Loucy (cell line): ENCODE measurements around the gene RBFOX2.

Experiments
- H2AFZ ChIP-seq: fragments of 200-600 bp; sonication (generic); 2 replicates; pipeline ENCODE4 v1.6.0; 2016; ENCODE audit warnings: antibody characterized with exemption, mild to moderate bottlenecking, low read length, moderate library complexity
- H3F3A ChIP-seq: fragments of 200-600 bp; 2 replicates; pipeline ENCODE4 v1.6.0; 2016; ENCODE audit warnings: antibody characterized with exemption, low read depth, mild to moderate bottlenecking
- H3K27me3 ChIP-seq: fragments of 200-600 bp; sonication (generic); 2 replicates; pipeline ENCODE4 v1.6.1; 2014; ENCODE audit warnings: low read length, mild to moderate bottlenecking; ENCODE audit not compliant: insufficient read depth, poor library complexity, severe bottlenecking
- H3K36me3 ChIP-seq: fragments of 200-600 bp; sonication (generic); 2 replicates; pipeline ENCODE4 v1.6.1; 2016; ENCODE audit warnings: low read length; ENCODE audit not compliant: insufficient read depth
- H3K4me1 ChIP-seq: fragments of 200-600 bp; sonication (generic); 2 replicates; pipeline ENCODE4 v1.5.1; 2014; ENCODE audit warnings: low read length, mild to moderate bottlenecking; ENCODE audit not compliant: insufficient read depth, poor library complexity, severe bottlenecking
- H3K4me2 ChIP-seq: fragments of 200-600 bp; sonication (generic); 2 replicates; pipeline ENCODE4 v1.6.0; 2014; ENCODE audit warnings: antibody characterized with exemption, low read length, low read depth, mild to moderate bottlenecking; ENCODE audit not compliant: poor library complexity, severe bottlenecking
- H3K4me3 ChIP-seq: fragments of 200-600 bp; sonication (generic); 2 replicates; pipeline ENCODE4 v1.5.1; 2014; ENCODE audit warnings: low read length, mild to moderate bottlenecking, mixed read lengths; ENCODE audit not compliant: poor library complexity, severe bottlenecking
- H3K79me2 ChIP-seq: fragments of 200-600 bp; sonication (generic); 2 replicates; pipeline ENCODE4 v1.6.1; 2014; ENCODE audit warnings: low read length; ENCODE audit not compliant: insufficient read depth
- H3K9ac ChIP-seq: fragments of 200-600 bp; sonication (generic); 2 replicates; pipeline ENCODE4 v1.6.0; 2014; ENCODE audit warnings: mild to moderate bottlenecking, low read depth, low read length, moderate library complexity; ENCODE audit not compliant: poor library complexity, severe bottlenecking
- H3K9me2 ChIP-seq: fragments of 200-600 bp; sonication (generic); replicated peaks from 2 replicates; pipeline ENCODE4 v1.6.1; 2016; ENCODE audit warnings: low read depth, low read length, mixed read lengths
- H3K9me3 ChIP-seq: fragments of 200-600 bp; sonication (generic); 2 replicates; pipeline ENCODE4 v1.6.1; 2014; ENCODE audit warnings: mild to moderate bottlenecking, antibody characterized with exemption, low read length, low read depth; ENCODE audit not compliant: insufficient read depth
- H4K20me1 ChIP-seq: fragments of 200-600 bp; sonication (generic); 2 replicates; pipeline ENCODE4 v1.6.0; 2014; ENCODE audit warnings: antibody characterized with exemption, low read length, mild to moderate bottlenecking; ENCODE audit not compliant: insufficient read depth, poor library complexity, severe bottlenecking
- CTCF ChIP-seq: fragments of 200-600 bp; sonication (generic); conservative IDR thresholded peaks from 2 replicates; pipeline ENCODE4 v1.5.1; 2014; ENCODE audit warnings: mild to moderate bottlenecking, antibody characterized with exemption, low read length
- EZH2phosphoT487 ChIP-seq: fragments of 200-600 bp; IDR thresholded peaks from 2 replicates; pipeline ENCODE4 v1.6.1; 2018; ENCODE audit warnings: antibody characterized with exemption, mild to moderate bottlenecking, moderate library complexity, borderline replicate concordance

Gene RBFOX2

GRCh38 chr22:35957589-35957988 lies 71.0 kb downstream of the RBFOX2 start:
- no peaks in the 10 kb centered on the region for H3K79me2 ChIP-seq
- no peaks in the 10 kb centered on the region for H3K36me3 ChIP-seq
- H3K4me1 ChIP-seq = peaks cover 5% of the 10 kb centered on the region
- no peak for TF ChIP-seq CTCF
- H2AFZ ChIP-seq = no peak overlapping the region
- no peaks in the 10 kb centered on the region for H3K9me2 ChIP-seq
- no peak overlapping the region for H3K4me3 ChIP-seq
- no peaks in the 10 kb centered on the region for H3K9me3 ChIP-seq
- no peaks in the 10 kb centered on the region for H3K27me3 ChIP-seq
- no peak overlapping the region for H3K9ac ChIP-seq
- H3F3A ChIP-seq = no peaks in the 10 kb centered on the region
- H3K4me2 ChIP-seq = no peak overlapping the region
- no peaks in the 10 kb centered on the region for H4K20me1 ChIP-seq

GRCh38 chr22:35956850-35957249 lies 71.8 kb downstream of the RBFOX2 start:
- no peaks in the 10 kb centered on the region for H3K9me2 ChIP-seq
- H3K36me3 ChIP-seq = no peaks in the 10 kb centered on the region
- H4K20me1 ChIP-seq = no peaks in the 10 kb centered on the region
- peaks cover 5% of the 10 kb centered on the region for H3K4me1 ChIP-seq
- no peaks in the 10 kb centered on the region for H3K9me3 ChIP-seq
- no peak overlapping the region for H2AFZ ChIP-seq
- H3K27me3 ChIP-seq = no peaks in the 10 kb centered on the region
- no peak overlapping the region for H3K4me2 ChIP-seq
- H3K79me2 ChIP-seq = no peaks in the 10 kb centered on the region
- TF ChIP-seq CTCF = no peak
- no peak overlapping the region for H3K4me3 ChIP-seq
- H3F3A ChIP-seq = no peaks in the 10 kb centered on the region
- no peak overlapping the region for H3K9ac ChIP-seq

- Histone ChIP-seq H3K4me1 (peaks cover 5% of the 10 kb centered on the region), H3K36me3 (no peaks in the 10 kb centered on the region), H4K20me1 (no peaks in the 10 kb centered on the region), H3K27me3 (no peaks in the 10 kb centered on the region), H3K9ac (no peak overlapping the region), H3F3A (no peaks in the 10 kb centered on the region), H3K9me2 (no peaks in the 10 kb centered on the region), H3K9me3 (no peaks in the 10 kb centered on the region), H3K4me3 (no peak overlapping the region), H3K4me2 (no peak overlapping the region), H2AFZ (no peak overlapping the region), H3K79me2 (no peaks in the 10 kb centered on the region)
- no peak for TF ChIP-seq CTCF
- no peak for TF ChIP-seq EZH2phosphoT487
Measured at GRCh38 chr22:35955546-35955945, 73.1 kb downstream of the RBFOX2 start.
